PC-9 (cell line): Measurements from ENCODE around the gene COL4A2.

Experiments
- EZH2 ChIP-seq: fragments of 200-600 bp; sonication (generic); IDR thresholded peaks from 2 replicates; pipeline ENCODE4 v1.8.0; 2017; ENCODE audit warnings: antibody characterized with exemption, low read depth
- TF ChIP-seq, protein P1 (sequence below): fragments of 200-600 bp; sonication (generic); conservative IDR thresholded peaks from 2 replicates; pipeline ENCODE4 v1.6.1; 2017; ENCODE audit warnings: mixed run types, antibody characterized with exemption, mild to moderate bottlenecking, moderate library complexity

- TF ChIP-seq, protein P1, sequence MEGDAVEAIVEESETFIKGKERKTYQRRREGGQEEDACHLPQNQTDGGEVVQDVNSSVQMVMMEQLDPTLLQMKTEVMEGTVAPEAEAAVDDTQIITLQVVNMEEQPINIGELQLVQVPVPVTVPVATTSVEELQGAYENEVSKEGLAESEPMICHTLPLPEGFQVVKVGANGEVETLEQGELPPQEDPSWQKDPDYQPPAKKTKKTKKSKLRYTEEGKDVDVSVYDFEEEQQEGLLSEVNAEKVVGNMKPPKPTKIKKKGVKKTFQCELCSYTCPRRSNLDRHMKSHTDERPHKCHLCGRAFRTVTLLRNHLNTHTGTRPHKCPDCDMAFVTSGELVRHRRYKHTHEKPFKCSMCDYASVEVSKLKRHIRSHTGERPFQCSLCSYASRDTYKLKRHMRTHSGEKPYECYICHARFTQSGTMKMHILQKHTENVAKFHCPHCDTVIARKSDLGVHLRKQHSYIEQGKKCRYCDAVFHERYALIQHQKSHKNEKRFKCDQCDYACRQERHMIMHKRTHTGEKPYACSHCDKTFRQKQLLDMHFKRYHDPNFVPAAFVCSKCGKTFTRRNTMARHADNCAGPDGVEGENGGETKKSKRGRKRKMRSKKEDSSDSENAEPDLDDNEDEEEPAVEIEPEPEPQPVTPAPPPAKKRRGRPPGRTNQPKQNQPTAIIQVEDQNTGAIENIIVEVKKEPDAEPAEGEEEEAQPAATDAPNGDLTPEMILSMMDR: no peak
- no peak for TF ChIP-seq EZH2
Measured at GRCh38 chr13:110324026-110324749, 17.1 kb downstream of the COL4A2 start.
